NCI-H2107 treated with DMSO at 0.1 percent for 48 hours (cell line): Measurements from ENCODE around the gene SUMO4.

Source experiments
- DNase-seq: peaks from one replicate; lab custom pipeline; 2025; ENCODE audit not compliant: unreplicated experiment; lab: John Stamatoyannopoulos, UW

Gene SUMO4

GRCh38 chr6:149400050-149400449 is at the start of gene SUMO4:
Gene SUMO4, plus strand, starts transcription at chr6:149400262. Its CDS starts 130 bp downstream, at chr6:149400392.
- no peak for DNase-seq

- peak; percentile 70 for DNase-seq
Observed at GRCh38 chr6:149354009-149354408, 46.1 kb upstream of the SUMO4 start.

DNA sequence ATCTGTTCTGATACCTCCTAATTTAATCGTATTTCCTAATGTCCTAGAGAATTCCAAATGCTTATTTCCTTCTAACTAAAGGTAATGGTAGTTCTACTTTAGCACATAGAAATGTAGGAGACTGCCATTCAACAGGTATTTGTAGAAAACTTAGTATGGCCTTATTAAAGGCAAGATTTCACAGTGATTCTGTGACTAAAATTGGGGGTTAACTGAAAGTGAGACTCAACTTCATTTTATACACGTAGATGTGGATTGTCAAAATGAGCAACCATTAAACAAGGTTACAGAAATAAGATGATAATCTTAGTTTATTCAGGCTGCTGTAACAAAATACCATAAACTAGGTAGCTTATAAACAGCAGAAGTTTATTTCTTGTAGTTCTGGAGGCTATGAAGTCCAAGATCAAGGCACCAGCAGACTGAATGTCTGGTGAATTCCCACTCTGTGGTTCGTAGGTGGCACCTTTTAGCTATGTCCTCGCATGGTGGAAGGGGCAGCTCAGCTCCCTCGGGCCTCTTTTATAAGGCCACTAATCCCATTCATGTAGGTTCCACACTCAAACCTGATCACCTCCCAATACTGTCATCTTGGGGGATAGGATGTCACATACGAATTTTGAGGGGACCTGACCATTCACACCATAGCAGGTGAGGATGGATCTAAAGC is 43.8 kb upstream of the SUMO4 start:
- DNase-seq = no peak

GRCh38 chr6:149357726-149358538 is 42.1 kb upstream of the SUMO4 start:
- DNase-seq = no peak

DNA sequence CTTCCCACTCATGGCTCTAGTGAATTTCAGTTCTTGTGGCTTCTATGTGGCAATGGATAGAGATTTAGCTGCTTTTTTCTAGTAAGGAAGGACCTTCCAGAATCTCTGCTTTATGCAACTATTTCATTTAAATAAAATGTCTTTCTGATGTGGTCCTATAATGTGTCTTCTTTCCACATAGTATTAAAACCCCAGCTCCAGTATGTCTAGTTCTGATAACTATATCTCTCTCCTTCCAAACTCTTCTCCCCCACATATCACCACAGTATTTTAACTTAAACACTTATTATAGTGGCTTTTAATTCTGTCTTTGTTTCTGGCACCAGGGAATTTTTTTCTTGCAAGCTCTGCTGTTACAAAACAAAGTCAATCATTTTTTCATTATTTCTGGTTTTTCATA is 40.6 kb upstream of the SUMO4 start:
- no peak for DNase-seq

DNA sequence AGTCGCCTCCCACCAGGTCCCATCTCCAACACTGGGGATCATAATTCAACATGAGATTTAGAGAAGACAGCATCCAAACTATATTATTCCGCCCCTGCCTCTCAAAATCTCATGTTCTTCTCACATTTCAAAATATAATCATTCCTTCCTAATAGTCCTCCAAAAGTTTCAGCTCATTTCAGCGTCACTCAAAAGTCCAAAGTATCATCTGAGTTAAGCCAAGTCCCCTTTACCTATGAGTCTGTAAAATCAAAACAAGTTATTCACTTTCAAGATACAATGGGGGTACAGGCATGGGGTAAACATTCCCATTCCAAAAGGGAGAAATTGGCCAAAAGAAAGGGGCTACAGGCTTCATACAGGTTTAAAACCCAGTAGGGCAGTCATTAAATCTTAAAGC is 39.5 kb upstream of the SUMO4 start:
- no peak for DNase-seq

DNA sequence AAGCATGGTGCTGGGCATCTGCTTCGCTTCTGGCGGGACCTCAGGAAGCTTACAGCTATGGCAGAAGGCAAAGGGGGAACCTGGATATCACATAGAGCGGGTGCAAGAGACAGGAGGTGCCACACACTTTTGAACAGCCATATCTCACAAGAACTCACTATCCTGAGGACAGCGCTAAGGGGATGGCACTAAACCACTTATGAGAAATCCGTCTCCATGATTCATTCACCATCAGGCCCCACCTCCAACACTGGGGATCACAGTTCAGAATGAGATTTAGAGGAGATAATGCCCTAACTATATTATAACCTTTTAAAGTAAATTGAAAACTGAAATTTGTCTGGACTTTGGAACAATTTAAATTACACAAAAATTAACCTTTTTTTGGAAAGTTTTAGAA is 37.8 kb upstream of the SUMO4 start:
- no peak for DNase-seq

DNA sequence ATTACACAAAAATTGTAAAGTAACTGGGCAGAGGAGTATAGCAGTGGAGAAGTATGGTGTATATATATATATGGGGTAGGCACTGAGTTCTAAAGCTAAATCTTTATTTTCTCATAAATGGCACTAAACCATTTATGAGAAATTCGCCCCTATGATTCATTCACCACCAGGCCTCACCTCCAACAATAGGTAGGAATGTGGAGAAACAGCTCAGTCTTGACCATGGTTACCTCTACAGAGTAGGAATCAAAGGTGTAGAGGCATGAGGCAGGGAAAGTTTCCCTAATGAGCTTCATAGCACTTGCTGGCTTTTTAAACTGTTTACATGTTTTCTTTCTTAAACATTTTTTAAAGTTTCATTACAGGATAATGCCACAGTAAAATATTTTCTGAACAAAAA is 36.9 kb upstream of the SUMO4 start:
- DNase-seq = no peak

- no peak for DNase-seq
Observed at GRCh38 chr6:149364557-149364956, 35.5 kb upstream of the SUMO4 start.

DNA sequence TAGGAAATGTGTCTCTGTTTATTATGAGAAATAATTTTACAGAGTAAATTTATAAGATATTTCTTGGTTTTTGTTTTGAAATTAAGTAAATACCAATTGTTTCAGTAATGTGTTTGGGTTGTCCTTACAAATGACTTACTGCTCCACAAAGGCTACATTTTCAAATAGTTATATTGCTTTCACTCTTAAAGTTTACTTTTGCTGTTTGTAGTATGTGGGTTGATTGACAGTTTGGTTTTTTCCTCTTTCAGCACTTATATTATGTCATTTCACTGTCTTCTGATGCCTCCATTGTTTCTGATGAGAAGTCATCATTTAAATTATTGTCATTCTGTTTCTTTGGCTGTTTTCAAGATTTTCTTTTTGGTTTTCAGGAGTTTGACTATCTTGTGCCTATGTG is 34.9 kb upstream of the SUMO4 start:
- DNase-seq = no peak

- no peak for DNase-seq
Observed at GRCh38 chr6:149366267-149366921, 33.7 kb upstream of the SUMO4 start.

GRCh38 chr6:149368065-149368464 is 32.0 kb upstream of the SUMO4 start:
- DNase-seq = no peak

GRCh38 chr6:149371154-149371553 is 28.9 kb upstream of the SUMO4 start:
- no peak for DNase-seq

DNA sequence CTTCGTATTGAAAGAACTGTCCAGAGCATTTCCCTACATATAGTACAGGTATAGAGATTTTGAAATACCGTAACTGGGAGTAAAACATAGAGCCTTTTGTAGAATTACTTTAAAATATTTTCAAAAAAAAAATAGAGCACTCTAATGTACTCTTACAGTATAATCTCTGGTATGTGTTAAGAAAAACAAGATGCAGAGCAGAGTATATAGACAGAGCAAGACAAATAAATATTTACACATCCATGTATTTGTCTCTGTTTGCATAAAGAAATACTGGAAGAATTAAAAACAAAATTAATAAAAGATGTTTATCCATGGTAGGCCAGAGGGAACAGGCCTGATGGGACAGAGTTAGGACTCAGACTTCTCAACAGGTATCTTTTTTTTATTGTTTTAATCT is 28.0 kb upstream of the SUMO4 start:
- no peak for DNase-seq

DNA sequence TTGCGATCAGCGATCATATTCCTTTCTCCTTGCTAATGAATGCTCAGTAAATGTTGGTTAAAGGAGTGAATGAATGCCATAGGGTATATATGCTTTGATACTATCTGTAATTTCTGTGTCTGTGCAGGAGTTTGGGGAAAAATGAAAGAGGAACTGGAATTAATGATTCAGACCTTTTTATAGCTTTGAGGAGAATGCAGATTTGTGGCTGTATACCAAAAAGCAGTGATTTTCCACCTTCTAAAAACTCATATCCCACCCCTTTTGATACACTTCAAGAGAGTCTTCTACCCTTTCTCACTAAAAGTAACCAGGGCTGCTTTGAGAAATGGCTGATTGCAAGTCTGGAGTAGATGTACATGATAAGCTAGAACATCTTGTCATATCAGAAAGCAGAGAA is 26.6 kb upstream of the SUMO4 start:
- no peak for DNase-seq

- DNase-seq = no peak
Observed at GRCh38 chr6:149379977-149380376, 20.1 kb upstream of the SUMO4 start.

DNA sequence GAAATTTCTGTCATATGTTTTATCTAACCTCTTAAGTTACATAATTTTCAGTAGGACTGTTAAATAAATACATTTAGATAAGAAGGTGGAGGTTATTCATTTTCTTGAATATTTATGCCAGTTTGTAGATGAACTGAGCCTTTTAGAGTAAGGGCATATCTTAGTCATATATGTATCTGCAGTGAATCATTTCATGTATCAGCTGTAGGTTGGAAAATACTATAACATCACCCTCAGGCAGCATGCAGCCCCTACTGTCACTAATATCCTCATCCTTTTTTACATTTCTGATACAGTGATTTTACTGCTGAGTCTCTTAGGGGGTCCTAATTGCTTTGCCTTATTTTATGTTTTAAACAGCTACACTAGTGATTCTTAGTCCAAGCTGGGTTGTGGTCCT is 19.5 kb upstream of the SUMO4 start:
- DNase-seq = no peak

DNA sequence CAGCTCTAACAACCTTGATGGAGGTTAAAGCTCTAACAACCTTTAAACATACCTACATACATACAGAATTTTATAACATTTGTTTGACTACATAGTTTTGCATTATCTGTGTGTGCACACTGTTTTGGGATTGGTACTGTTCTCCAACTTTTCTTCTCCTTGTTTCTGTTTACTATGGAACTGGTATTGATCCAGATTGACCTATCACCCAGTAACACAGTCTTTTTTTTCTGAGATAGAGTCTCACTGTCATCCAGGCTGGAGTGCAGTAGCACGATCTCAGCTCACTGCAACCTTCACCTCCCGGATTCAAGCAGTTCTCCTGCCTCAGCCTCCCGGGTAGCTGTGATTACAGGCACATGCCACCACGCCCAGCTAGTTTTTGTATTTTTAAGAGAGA is 16.7 kb upstream of the SUMO4 start:
- no peak for DNase-seq

- no peak for DNase-seq
Observed at GRCh38 chr6:149384464-149384863, 15.6 kb upstream of the SUMO4 start.

DNA sequence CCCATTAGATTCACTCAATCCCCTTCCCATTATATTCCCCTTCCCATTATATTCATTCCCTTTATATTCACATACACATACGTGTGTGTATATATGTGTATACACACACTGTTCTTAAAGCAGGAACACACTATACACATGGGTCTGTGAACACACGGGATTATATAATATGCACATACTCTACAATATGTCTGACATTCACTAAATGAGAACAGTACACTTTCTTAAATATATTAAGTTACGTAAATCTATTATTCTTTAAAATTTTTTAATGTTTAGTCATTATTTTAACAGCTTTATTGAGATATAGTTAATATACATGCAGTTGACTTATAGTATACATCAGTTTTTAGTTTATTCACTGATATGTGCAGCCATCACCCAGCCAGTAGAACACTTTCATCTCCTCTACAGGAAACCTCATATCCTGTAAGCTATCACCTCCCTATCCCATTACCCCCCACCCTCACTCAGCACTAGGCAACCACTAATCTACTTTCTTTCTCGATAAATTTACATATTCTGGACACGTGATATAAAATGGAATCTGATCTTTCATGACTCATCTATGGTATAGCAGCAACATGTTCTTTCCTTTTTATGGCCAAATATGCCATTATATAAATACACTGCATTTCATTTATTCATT is 13.9 kb upstream of the SUMO4 start:
- DNase-seq = no peak

DNA sequence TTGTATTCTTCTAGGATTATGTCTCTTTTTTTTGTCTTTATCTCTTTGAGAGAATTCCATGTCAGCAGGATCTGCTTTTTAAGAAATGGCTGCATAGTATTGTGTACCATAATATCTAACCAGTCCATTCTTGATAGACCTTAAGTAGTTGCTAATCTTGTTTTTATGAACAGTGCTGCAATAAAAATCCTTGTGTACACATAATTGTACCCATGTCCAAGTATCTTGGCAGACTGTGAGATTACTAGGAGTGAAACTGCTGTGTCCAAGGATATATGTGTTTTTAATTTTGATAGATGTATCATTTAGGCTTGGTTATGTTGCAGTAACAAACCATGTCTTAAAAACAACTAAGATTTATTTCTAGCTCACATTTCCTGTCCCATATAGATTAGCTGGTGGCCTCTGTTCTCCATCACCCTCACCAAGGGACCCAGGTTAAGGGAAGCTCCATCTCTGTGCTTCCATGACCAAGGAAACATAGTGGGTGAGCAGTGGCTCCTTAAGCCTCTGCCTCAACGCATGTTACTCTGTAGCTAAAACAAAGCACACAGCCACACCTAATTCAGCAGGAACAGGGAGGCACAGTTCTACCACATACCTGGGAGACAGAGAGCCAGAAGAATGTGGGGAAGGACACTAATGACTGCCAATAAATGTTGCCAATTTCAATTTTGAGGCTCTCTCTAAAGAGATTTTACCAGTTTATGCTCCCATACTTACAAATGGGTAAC is 12.1 kb upstream of the SUMO4 start:
- no peak for DNase-seq
